ENCODE measurements around the gene IRAK2.

The IRAK2 gene

GRCh38 chr3:10223676-10224639 lies 59.2 kb downstream of the IRAK2 start:
- DNase-seq (ENCODE audit: low read depth in 3 of 3), result peak in 1 of 3 experiments; percentile 37

GRCh38 chr3:10224794-10225665 lies 60.3 kb downstream of the IRAK2 start:
- peak in 1 of 3 experiments; percentile 66 for DNase-seq (ENCODE audit: low read depth in 3 of 3)

DNA sequence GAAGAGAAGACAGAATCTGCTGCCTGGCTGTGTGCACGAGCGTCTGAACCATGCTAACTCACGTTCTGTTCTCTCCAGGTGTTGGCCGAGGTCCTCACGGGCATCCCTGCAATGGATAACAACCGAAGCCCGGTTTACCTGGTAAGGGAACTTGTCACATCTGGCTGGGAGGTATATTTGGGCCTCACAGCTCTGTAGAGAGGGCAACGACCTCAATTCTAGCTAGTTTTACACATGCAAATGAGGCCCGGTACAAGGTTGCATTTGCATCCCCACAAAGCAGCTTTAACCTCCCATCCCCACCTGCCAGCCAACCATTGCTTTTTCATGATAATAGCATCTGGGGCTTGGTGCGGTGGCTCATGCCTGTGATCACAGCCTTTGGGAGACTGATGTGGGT lies 61.6 kb downstream of the IRAK2 start:
- DNase-seq (ENCODE audit: low read depth in 3 of 3), result no peak

GRCh38 chr3:10228248-10228950 lies 63.7 kb downstream of the IRAK2 start:
- peak in 1 of 3 experiments; percentile 61 for DNase-seq (ENCODE audit: low read depth in 3 of 3)

DNA sequence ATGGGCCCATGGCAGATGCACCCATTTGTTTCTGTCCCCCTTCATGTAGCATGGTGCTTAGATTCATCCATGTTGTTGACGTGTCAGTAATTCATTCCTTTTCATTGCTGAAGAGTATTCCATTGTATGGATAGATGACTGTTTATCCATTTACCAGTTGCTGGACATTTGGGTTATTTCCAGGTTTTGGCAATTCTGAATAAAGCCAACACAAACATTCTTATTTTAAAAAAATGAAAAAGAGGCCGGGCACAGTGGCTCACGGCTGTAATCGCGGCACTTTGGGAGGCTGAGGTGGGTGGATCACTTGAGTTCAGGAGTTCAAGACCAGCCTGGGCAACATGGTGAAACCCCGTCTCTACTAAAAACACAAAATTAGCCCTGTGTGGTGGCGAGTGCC lies 64.9 kb downstream of the IRAK2 start:
- DNase-seq (ENCODE audit: low read depth in 3 of 3), result no peak

- no peak for DNase-seq (ENCODE audit: low read depth in 3 of 3)
Measured at GRCh38 chr3:10232137-10232536, 67.4 kb downstream of the IRAK2 start.

DNA sequence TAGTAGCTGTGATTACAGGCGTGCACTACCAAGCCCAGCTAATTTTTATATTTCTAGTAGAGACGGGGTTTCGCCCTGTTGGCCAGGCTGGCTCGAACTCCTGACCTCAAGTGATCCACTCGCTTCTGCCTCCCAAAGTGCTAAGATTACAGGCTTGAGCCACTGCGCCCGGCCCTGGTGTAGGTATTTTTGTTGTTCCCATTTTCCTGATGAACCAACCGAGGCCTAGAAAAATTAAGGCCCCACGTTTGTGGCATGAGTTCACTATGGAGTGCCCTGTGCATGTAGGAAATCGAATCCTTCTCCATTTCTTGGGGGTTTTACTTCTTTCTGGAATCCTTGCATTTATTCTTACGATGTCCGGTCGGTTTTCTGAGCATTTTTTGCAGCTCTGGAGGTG lies 69.3 kb downstream of the IRAK2 start:
- DNase-seq (ENCODE audit: low read depth in 3 of 3), result no peak

GRCh38 chr3:10234526-10235230 lies 70.0 kb downstream of the IRAK2 start:
- no peak for DNase-seq (ENCODE audit: low read depth in 3 of 3)

GRCh38 chr3:10235551-10235950 lies 70.8 kb downstream of the IRAK2 start:
- no peak for DNase-seq (ENCODE audit: low read depth in 3 of 3)

GRCh38 chr3:10238345-10239183 lies 73.8 kb downstream of the IRAK2 start:
- DNase-seq (ENCODE audit: low read depth in 3 of 3), result no peak

DNA sequence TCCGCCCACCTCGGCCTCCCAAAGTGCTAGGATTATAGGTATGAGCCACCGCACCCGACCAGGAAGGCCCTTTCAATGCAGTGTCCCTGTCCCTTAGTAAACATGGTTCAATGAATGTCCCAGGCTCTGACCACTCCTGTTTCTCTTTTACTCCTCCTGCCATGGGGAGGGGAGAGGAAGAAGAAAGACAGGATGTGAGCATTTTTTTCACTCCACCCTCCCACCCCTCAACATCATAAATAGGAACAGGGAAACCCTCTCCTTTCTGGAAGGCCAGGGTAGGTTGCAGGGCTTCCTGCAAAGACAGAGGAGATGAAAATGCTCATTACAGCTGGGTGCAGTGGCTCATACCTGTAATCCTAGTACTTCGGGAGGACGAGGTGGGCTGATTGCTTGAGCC lies 76.1 kb downstream of the IRAK2 start:
- no peak for DNase-seq (ENCODE audit: low read depth in 3 of 3)

GRCh38 chr3:10242182-10243065 lies 77.7 kb downstream of the IRAK2 start:
- DNase-seq (ENCODE audit: low read depth in 3 of 3), result peak; percentile 53 to 75 (median 57)

- no peak for DNase-seq (ENCODE audit: low read depth in 3 of 3)
Measured at GRCh38 chr3:10244009-10244408, 79.3 kb downstream of the IRAK2 start.

DNA sequence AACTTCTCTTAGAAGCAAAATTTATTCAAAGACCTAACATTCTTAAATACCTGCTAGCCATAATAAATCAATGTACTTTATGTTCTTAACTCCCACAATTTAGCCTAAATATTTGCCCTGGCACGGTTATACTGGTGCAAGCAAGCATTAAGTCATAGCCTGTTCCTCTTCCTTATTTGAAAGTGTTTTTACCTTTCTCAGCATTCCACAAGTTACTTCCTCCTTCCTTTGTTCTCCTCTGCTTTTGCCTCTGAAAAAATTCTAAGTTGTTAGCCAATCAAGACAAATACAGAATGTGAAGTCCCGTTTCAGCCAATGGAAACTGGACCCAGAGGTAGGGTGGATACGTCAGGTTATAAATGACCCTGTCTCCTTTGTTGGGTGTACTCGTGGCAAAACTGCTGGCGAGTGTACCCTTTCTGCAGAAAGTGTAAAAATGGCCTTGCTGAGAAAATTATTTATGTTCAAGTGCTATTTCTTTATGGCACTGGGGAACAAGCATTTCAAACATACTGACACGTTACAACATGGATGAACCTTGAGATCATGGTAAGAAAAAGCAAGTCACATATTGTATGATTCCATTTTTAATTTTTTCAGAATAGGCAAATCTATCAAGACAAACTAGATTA lies 80.5 kb downstream of the IRAK2 start:
- no peak for DNase-seq (ENCODE audit: low read depth in 3 of 3)

- no peak for DNase-seq (ENCODE audit: low read depth in 3 of 3)
Measured at GRCh38 chr3:10247679-10248183, 83.0 kb downstream of the IRAK2 start.

- peak; percentile 85 to 96 (median 88) for DNase-seq (ENCODE audit: low read depth in 3 of 3)
Measured at GRCh38 chr3:10248184-10248983, 83.7 kb downstream of the IRAK2 start, which contains the start of gene TATDN2. Gene TATDN2 (plus strand): TSS chr3:10248459. CDS start chr3:10249201, 742 bp downstream.

DNA sequence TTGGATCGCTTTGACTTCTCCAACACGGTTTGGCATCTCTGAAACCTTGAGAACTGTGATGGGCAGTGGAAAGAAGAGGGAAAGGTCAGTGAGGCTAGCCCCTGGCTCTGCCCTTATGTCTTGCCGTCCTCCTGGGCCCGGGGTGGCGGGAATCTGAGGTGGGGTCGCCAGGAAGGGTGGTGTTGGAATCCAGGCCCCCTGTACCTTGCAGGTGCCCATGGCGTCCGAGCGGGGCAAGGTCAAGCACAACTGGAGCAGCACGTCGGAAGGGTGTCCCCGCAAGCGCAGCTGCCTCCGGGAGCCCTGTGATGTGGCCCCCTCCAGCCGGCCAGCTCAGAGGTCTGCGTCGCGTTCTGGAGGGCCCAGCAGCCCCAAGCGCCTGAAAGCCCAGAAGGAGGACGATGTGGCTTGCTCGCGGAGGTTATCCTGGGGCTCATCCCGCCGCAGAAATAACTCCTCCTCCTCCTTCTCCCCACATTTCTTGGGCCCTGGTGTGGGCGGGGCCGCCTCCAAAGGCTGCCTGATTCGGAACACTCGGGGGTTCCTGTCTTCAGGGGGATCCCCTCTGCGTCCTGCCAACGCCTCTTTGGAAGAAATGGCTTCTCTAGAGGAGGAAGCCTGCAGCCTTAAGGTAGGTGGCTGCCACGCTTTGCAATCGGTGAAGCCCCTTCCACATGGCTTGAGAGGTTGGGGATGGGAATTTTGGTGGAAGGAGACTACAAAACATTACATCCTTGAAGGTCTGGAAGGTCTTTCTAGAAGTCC lies 84.4 kb downstream of the IRAK2 start:
- peak; percentile 33 to 82 (median 38) for DNase-seq (ENCODE audit: low read depth in 3 of 3)

Measured in stimulated activated CD4-positive, alpha-beta T cell treated with anti-CD3 and anti-CD28 coated beads, TNF-alpha, amount 100 ng/mL, for 24 hours (primary cell).